ENCODE data around the gene SH2D6.

DNA sequence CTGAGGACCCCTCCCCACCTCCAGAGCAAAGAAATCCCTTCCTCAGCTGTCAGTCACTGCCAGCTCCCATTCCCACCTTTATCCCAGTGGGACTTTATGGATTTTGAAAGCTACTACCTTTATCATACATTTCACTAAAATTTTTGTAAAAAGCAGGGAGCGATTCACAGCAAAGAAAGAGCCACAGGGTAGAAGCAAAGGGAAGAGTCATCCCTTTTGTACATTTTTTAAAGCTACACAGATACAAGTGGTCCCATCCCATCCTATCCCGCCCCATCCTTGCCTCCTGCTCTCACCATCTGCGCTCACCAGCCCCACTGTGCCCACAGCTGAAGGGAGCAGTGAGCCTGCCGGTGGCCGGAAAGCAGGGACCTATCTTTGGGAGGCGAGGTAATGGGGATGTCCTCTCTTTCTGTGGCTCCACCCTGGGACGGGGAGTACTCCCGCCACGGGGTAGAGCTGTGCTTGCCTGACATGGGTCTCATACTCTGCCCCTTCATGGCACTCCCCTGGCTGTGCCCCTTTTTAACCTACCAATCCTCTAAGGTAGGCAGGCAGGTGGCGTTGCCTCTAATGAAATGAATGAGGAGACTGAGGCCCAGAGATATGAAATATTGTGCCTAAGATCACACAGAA lies 13.2 kb downstream of the SH2D6 start:
- no peak for TF ChIP-seq CTCF (tag by site-specific recombination; IDR thresholded peaks at IDR 0.05)
- TF ChIP-seq ZNF610 (tag by site-specific recombination; IDR thresholded peaks at IDR 0.05; ENCODE audit: borderline replicate concordance) = no peak
- no peak for TF ChIP-seq KLF10 (tag by site-specific recombination; IDR thresholded peaks at IDR 0.05)
- TF ChIP-seq HOXD13 (CRISPR knock-in tag; IDR thresholded peaks at IDR 0.05; ENCODE audit: borderline replicate concordance) = no peak
- TF ChIP-seq, protein P1, sequence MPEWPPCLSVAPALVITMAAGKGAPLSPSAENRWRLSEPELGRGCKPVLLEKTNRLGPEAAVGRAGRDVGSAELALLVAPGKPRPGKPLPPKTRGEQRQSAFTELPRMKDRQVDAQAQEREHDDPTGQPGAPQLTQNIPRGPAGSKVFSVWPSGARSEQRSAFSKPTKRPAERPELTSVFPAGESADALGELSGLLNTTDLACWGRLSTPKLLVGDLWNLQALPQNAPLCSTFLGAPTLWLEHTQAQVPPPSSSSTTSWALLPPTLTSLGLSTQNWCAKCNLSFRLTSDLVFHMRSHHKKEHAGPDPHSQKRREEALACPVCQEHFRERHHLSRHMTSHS (tag by site-specific recombination; IDR thresholded peaks at IDR 0.05) = no peak
- TF ChIP-seq ZFP3 (tag by site-specific recombination; IDR thresholded peaks at IDR 0.05; ENCODE audit: low read depth) = no peak
- no peak for TF ChIP-seq ZBTB21 (tag by site-specific recombination; IDR thresholded peaks at IDR 0.05)
- no peak for TF ChIP-seq ZFP41 (tag by site-specific recombination; IDR thresholded peaks at IDR 0.05; ENCODE audit: borderline replicate concordance)
- TF ChIP-seq, protein P2, sequence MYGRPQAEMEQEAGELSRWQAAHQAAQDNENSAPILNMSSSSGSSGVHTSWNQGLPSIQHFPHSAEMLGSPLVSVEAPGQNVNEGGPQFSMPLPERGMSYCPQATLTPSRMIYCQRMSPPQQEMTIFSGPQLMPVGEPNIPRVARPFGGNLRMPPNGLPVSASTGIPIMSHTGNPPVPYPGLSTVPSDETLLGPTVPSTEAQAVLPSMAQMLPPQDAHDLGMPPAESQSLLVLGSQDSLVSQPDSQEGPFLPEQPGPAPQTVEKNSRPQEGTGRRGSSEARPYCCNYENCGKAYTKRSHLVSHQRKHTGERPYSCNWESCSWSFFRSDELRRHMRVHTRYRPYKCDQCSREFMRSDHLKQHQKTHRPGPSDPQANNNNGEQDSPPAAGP (tag by site-specific recombination; IDR thresholded peaks at IDR 0.05) = no peak

Data from HEK293 (cell line).